ENCODE measurements around the gene CA5B.
"Not testable (repeated sequence)": the region's sequence is repeated elsewhere in the genome, so short reads cannot be mapped to it uniquely, and the experiment has no call there.

Gene CA5B, protein sequence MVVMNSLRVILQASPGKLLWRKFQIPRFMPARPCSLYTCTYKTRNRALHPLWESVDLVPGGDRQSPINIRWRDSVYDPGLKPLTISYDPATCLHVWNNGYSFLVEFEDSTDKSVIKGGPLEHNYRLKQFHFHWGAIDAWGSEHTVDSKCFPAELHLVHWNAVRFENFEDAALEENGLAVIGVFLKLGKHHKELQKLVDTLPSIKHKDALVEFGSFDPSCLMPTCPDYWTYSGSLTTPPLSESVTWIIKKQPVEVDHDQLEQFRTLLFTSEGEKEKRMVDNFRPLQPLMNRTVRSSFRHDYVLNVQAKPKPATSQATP

DNA sequence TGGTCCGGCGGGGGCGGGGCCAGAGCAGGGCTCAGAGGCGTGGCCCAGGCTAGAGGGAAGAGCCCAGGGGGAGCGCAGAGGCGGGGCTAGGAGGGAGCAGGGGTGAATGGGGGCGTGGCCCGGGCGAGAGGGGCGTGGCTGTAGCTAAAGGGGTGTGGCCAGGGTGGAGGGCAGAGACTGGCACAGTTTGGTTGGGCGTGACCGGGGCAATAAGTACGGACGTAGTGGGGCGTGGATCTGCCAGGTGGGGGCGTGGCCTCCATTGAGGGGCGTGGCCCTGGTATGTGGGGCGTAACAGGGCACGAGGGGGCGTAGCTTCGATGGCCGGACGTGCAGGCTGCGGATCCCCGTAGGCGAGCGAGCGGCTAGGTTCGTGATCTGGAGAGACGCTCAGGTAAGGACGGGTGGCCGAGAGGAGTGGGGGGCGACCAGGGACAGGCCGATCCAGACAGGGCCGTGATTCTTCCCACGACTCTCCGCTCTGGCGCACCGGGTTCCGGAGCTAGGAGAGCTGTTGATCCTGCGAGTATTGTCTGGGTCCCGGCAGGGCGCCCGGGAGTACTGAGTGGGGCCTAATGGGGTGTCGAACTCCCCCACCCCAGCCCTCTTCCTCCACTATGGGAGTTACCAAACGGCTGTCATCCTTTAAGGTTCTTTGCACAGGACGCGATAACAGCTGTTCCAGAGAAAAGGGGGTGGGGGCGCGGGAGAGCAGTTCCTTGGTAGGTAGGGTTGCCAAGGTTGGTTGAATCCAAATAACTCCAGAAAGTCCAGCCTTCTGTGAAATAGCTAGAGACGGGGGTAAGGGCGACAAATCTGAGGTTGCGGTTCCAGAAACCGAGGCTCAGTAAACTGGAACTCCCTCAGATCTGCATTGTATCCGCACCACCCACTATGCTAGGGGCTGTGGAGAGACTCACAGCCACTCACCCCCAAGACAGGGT, at the start of gene CA5B:
Gene CA5B, plus strand, starts transcription at position 312 of the 944 bp plus-strand sequence. CDS start 11,754 bp downstream, outside the sequence.
- no peaks in the 10 kb centered on the region for H3K9me3 Mint-ChIP-seq
- TF ChIP-seq, protein P1, sequence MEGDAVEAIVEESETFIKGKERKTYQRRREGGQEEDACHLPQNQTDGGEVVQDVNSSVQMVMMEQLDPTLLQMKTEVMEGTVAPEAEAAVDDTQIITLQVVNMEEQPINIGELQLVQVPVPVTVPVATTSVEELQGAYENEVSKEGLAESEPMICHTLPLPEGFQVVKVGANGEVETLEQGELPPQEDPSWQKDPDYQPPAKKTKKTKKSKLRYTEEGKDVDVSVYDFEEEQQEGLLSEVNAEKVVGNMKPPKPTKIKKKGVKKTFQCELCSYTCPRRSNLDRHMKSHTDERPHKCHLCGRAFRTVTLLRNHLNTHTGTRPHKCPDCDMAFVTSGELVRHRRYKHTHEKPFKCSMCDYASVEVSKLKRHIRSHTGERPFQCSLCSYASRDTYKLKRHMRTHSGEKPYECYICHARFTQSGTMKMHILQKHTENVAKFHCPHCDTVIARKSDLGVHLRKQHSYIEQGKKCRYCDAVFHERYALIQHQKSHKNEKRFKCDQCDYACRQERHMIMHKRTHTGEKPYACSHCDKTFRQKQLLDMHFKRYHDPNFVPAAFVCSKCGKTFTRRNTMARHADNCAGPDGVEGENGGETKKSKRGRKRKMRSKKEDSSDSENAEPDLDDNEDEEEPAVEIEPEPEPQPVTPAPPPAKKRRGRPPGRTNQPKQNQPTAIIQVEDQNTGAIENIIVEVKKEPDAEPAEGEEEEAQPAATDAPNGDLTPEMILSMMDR (IDR thresholded peaks at IDR 0.05; ENCODE audit: unreplicated experiment in 3 of 3), result no peak
- peak within 1 kb of the TSS in 1 of 3 experiments; percentile 56 for H3K27ac Mint-ChIP-seq
- H3K4me1 Mint-ChIP-seq, result peaks cover 12% of the 10 kb centered on the region
- peaks cover 6% of the 10 kb centered on the region for H3K36me3 Mint-ChIP-seq (ENCODE audit: low read depth)
- peak within 1 kb of the TSS; percentile 88 to 94 (median 92) for H3K4me3 Mint-ChIP-seq
- H3K27me3 Mint-ChIP-seq (ENCODE audit: low read depth), result peaks cover 13% of the 10 kb centered on the region

DNA sequence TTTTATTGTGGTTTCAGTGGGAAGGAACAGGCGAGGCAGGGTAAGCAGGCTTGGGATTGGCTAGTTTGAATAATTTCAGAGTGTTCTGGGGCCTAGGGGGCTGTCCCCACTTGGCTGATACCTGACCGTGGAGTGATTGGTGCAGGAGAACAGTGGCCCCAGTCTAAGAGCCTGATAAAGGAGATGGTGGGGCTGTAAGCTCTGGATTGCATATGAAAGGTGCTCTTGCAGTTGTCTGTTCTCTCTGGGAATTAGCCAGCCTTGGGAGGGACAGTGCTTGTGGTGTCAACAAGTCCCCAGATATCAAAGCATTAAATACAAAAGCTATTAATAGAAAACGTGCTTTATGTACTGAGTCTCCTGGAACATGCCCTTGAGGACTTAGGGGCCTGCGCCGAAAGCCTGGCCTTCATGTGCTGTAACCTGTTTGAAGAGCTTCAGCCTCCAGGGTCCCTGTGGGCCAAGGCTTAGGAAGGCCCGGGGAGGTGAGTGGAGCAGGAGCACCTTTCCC, 43.1 kb upstream of the CA5B start:
- peaks cover 5% of the 10 kb centered on the region for H3K27me3 Mint-ChIP-seq (ENCODE audit: low read depth)
- no peaks in the 10 kb centered on the region for H3K9me3 Mint-ChIP-seq
- H3K36me3 Mint-ChIP-seq (ENCODE audit: low read depth), result peaks cover 28% of the 10 kb centered on the region
- no peaks in the 10 kb centered on the region for H3K4me1 Mint-ChIP-seq
- H3K27ac Mint-ChIP-seq, result no peak overlapping the region
- TF ChIP-seq, protein P1 (IDR thresholded peaks at IDR 0.05; ENCODE audit: unreplicated experiment in 3 of 3), result no peak
- no peak overlapping the region for H3K4me3 Mint-ChIP-seq

DNA sequence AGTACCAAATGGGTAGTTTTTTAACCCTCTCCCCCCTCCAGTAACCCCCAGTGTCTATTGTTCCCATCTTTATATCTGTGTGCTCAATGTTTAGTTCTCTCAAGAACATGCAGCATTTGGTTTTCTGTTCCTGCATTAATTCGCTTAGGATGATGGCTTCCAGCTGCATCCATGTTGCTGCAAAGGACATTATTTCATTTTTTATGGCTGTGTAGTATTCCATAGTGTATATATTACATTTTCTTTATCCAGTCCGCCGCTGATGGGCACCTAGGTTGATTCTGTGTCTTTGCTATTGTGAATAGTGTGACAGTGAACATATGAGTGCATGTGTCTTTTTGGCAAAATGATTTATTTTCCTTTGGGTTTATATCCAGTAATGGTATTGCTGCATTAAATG, 41.6 kb upstream of the CA5B start:
- peaks cover 5% of the 10 kb centered on the region for H3K27me3 Mint-ChIP-seq (ENCODE audit: low read depth)
- no peaks in the 10 kb centered on the region for H3K9me3 Mint-ChIP-seq
- H3K36me3 Mint-ChIP-seq (ENCODE audit: low read depth), result peaks cover 23% of the 10 kb centered on the region
- no peak overlapping the region for H3K27ac Mint-ChIP-seq
- H3K4me3 Mint-ChIP-seq, result no peak overlapping the region
- TF ChIP-seq, protein P1 (IDR thresholded peaks at IDR 0.05; ENCODE audit: unreplicated experiment in 3 of 3), result no peak
- no peaks in the 10 kb centered on the region for H3K4me1 Mint-ChIP-seq

DNA sequence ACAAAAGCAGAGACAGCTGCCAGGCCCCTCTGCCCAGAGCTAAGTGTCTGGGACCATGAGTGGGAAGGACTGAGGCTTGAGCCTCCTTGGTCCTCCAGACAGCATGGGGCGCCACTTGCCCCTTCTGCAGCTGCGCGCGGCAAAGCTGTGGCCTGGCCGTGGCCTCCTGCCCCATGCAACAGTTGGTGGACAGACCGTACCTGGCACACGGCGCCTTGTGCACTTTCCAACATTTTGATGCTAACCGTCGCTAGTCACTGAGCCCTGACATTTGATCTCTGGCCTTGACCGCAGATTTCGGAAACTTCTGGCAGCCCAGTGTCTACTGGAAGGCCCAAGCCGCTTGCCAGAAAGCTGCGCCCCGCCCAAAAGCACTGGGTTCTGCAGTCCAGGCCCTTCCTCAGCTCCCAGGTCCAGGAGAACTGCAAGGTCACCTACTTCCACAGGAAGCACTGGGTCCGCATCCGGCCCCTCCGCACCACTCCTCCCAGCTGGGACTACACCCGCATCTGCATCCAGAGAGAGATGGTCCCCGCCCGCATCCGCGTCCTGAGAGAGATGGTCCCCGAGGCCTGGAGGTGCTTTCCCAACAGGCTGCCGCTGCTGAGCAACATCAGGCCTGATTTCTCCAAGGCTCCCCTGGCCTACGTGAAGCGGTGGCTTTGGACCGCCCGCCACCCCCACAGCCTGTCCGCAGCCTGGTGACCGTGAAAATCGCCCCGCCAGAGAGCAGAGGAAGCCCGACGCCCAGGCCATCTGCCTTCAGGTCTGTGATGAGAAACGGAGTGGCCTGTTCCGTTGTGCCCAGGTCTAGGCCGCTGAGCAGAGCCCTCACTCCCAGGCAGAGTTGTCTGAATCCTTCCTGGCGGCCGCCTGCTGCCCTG, 35.3 kb upstream of the CA5B start:
- no peak overlapping the region for H3K27ac Mint-ChIP-seq
- no peak overlapping the region for H3K4me3 Mint-ChIP-seq

DNA sequence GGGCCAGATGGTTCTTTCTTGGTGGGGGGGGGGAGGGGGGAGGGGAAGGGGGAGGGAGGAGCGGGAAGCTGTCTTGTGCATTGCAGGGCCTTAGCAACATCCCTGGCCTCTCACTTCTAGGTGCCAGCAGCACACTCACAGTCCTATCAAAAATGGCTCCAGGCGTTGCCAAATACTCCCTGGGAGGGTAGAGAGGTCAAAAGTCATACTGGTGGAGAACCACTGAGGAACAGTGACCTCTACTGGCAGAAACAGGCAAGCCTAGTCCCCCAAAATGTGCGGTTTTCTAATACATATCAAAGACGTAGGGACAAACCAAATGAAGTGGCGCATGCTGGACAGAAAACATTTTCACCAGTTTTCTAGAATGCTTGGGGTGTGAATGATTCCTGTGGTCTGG, 34.3 kb upstream of the CA5B start:
- H3K36me3 Mint-ChIP-seq (ENCODE audit: low read depth); H3K27ac Mint-ChIP-seq; H3K27me3 Mint-ChIP-seq (ENCODE audit: low read depth); H3K9me3 Mint-ChIP-seq; H3K4me1 Mint-ChIP-seq; H3K4me3 Mint-ChIP-seq: not testable (repeated sequence)

More for the DNA sequence above, 35.3 kb upstream of the CA5B start:
- Mint-ChIP-seq H3K9me3 (no peaks in the 10 kb centered on the region), H3K4me1 (no peaks in the 10 kb centered on the region), H3K36me3 (ENCODE audit: low read depth) (peaks cover 10% of the 10 kb centered on the region), H3K27me3 (ENCODE audit: low read depth) (no peaks in the 10 kb centered on the region)
- TF ChIP-seq, protein P1 (IDR thresholded peaks at IDR 0.05; ENCODE audit: unreplicated experiment in 3 of 3), result no peak

DNA sequence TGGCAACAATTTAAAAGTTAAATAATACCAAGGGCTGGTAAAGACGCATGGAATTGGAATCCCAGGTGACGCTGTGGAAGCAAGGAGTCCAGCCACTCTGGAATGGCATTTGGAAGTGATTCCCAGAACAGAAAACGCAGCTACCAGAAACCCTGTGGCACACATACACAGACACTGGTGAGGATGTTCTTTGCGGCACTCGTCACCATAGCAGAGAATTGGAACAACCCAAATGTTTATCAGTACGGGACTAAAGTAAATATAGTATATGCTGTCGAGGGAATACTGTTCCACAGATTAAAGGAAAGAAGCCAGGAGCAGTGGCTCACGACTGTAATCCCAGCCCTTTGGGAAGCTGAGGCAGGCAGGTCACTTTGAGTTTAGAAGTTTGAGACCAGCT, 33.8 kb upstream of the CA5B start:
- H3K27me3 Mint-ChIP-seq (ENCODE audit: low read depth); H3K4me3 Mint-ChIP-seq; H3K27ac Mint-ChIP-seq; H3K36me3 Mint-ChIP-seq (ENCODE audit: low read depth); H3K9me3 Mint-ChIP-seq; H3K4me1 Mint-ChIP-seq: not testable (repeated sequence)

Data from nephron (organoid).